HL-60 (cell line): ENCODE data around the gene SPINK1.

Experiments used
- GABPA ChIP-seq: IDR thresholded peaks from 2 replicates; pipeline ENCODE4 v1.6.1; 2012; ENCODE audit warnings: low read depth
- POLR2AphosphoS5 ChIP-seq: IDR thresholded peaks from 2 replicates; pipeline ENCODE4 v1.6.1; 2012; ENCODE audit warnings: low read depth
- TF ChIP-seq, protein P1 (sequence below): IDR thresholded peaks from one replicate; pipeline ENCODE4 v1.5.1; 2011; ENCODE audit warnings: low read length, control low read depth, inconsistent platforms; ENCODE audit not compliant: insufficient read depth

DNA sequence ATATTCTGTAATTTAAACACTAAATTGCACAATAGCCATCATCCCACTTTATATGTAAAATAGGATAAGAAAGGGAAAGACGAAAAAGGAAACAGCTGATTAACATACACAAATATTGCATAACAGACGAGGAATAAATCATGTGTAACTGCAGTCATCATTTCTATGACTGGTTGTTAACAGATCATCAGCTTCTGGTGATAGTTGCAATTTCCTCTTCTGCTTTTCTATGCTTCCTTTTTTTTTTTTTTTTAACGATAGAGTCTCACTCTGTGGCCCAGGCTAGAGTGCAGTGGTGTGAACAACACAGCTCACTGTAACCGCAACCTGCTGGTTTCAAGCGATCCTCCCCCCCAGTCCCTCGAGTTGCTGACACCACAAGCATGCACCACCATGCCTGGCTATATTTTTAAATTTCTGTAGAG lies 26.4 kb downstream of the SPINK1 start:
- TF ChIP-seq, protein P1, sequence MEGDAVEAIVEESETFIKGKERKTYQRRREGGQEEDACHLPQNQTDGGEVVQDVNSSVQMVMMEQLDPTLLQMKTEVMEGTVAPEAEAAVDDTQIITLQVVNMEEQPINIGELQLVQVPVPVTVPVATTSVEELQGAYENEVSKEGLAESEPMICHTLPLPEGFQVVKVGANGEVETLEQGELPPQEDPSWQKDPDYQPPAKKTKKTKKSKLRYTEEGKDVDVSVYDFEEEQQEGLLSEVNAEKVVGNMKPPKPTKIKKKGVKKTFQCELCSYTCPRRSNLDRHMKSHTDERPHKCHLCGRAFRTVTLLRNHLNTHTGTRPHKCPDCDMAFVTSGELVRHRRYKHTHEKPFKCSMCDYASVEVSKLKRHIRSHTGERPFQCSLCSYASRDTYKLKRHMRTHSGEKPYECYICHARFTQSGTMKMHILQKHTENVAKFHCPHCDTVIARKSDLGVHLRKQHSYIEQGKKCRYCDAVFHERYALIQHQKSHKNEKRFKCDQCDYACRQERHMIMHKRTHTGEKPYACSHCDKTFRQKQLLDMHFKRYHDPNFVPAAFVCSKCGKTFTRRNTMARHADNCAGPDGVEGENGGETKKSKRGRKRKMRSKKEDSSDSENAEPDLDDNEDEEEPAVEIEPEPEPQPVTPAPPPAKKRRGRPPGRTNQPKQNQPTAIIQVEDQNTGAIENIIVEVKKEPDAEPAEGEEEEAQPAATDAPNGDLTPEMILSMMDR, result no peak
- TF ChIP-seq GABPA (peak; percentile 40; the same call in 1 of the 2 replicates), POLR2AphosphoS5 (peak; percentile 74)
